ENCODE data around the gene PSIP1. TPM values are rescaled to one million over a fixed set of nuclear protein-coding genes. Genes with fewer than 3 reads are reported as not detected.
A peak's percentile ranks its signal among the peaks of the same experiment; 100 is the strongest.

The PSIP1 gene
- total and polyA plus RNA-seq, 2 experiments from 2014 or later, result 36.9 to 58.0 TPM

- 56 to 81% methylated on average over 1 of the region's 1 CpG for WGBS, 2 experiments (ENCODE audit: low coverage in 1 of 2, low lambda C conversion rate in 2 of 2, missing lambda C conversion rate in 2 of 2)
- Histone ChIP-seq H3K27ac (no peak overlapping the region), H3K4me1 (ENCODE audit: insufficient read depth) (peaks cover 8% of the 10 kb centered on the region), H3K4me3 (no peak overlapping the region), H3K79me2 (ENCODE audit: insufficient read depth) (no peaks in the 10 kb centered on the region), H3F3A (ENCODE audit: insufficient read depth) (peaks cover 16% of the 10 kb centered on the region), H2AFZ (no peak overlapping the region), H3K27me3 (replicated peaks; ENCODE audit: insufficient read depth) (no peaks in the 10 kb centered on the region), H3K9me2 (ENCODE audit: insufficient read depth) (no peaks in the 10 kb centered on the region), H4K20me1 (ENCODE audit: insufficient read depth) (no peaks in the 10 kb centered on the region), H3K9me3 (ENCODE audit: low read depth) (no peaks in the 10 kb centered on the region), H3K36me3 (ENCODE audit: low read depth) (peaks cover 4% of the 10 kb centered on the region; the same call in 1 of the 2 replicates), H3K9ac (no peak overlapping the region), H3K4me2 (ENCODE audit: unreplicated experiment) (no peak overlapping the region)
- in situ Hi-C loops (cut with MboI), result no loop called here
- no peak for TF ChIP-seq EZH2phosphoT487 (IDR thresholded peaks at IDR 0.05; ENCODE audit: insufficient read depth, low read depth)
- TF ChIP-seq EZH2 (IDR thresholded peaks at IDR 0.05; ENCODE audit: insufficient read depth, poor library complexity, severe bottlenecking), result no peak
- no peak for DNase-seq
Observed at GRCh38 chr9:15482146-15482545, 28.6 kb downstream of the PSIP1 start.

DNA sequence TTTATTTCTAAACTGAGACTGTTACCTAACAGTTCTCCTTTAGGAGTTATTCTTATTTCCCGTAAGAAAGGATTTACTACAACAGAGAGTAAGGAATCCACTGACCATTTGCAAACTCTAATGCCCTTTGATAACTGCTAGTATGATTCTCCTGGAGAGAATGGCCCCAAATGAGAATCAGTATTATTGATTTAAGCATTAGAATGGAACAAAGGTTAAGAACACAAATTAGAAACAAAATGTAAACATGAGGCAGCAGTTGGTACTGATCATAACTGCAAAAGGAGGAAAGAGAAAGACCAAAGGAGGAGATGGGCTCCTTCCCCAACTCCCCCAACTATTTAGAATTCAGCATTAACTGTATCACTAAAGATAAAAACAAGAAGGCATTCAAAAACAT, 30.7 kb downstream of the PSIP1 start:
- 73% methylated on average over 1 of the region's 1 CpG for WGBS, 2 experiments (ENCODE audit: low coverage in 1 of 2, low lambda C conversion rate in 2 of 2, missing lambda C conversion rate in 2 of 2)
- H3K36me3 ChIP-seq (ENCODE audit: low read depth), result peaks cover 13% of the 10 kb centered on the region

GRCh38 chr9:15475923-15476536, 34.7 kb downstream of the PSIP1 start:
- no peaks in the 10 kb centered on the region for H3K9me2 ChIP-seq (ENCODE audit: insufficient read depth)
- no peaks in the 10 kb centered on the region for H3K9me3 ChIP-seq (ENCODE audit: low read depth)
- in situ Hi-C loops (cut with MboI), result no loop called here
- H3K4me1 ChIP-seq (ENCODE audit: insufficient read depth), result peaks cover 10% of the 10 kb centered on the region; the same call in 1 of the 2 replicates
- H3K4me2 ChIP-seq (ENCODE audit: unreplicated experiment), result no peak overlapping the region
- TF ChIP-seq EZH2 (IDR thresholded peaks at IDR 0.05; ENCODE audit: insufficient read depth, poor library complexity, severe bottlenecking), result no peak
- TF ChIP-seq EZH2phosphoT487 (IDR thresholded peaks at IDR 0.05; ENCODE audit: insufficient read depth, low read depth), result no peak
- H3K27ac ChIP-seq, result no peak overlapping the region
- WGBS, 2 experiments (ENCODE audit: low coverage in 1 of 2, low lambda C conversion rate in 2 of 2, missing lambda C conversion rate in 2 of 2), result 87 to 88% methylated on average over 8 of the region's 8 CpGs
- peaks cover 24% of the 10 kb centered on the region for H3F3A ChIP-seq (ENCODE audit: insufficient read depth)
- 0 out of 2 replicates have a peak, but pooled peaks cover 4% of the 10 kb centered on the region for H3K79me2 ChIP-seq (ENCODE audit: insufficient read depth)
- no peak overlapping the region for H3K9ac ChIP-seq
- H2AFZ ChIP-seq, result no peak overlapping the region
- H3K27me3 ChIP-seq (replicated peaks; ENCODE audit: insufficient read depth), result no peaks in the 10 kb centered on the region
- H4K20me1 ChIP-seq (ENCODE audit: insufficient read depth), result no peaks in the 10 kb centered on the region
- H3K36me3 ChIP-seq (ENCODE audit: low read depth), result peaks cover 31% of the 10 kb centered on the region
- H3K4me3 ChIP-seq, result no peak overlapping the region
- no peak for DNase-seq

More for the DNA sequence above, 30.7 kb downstream of the PSIP1 start:
- Histone ChIP-seq H3K27ac (no peak overlapping the region), H2AFZ (no peak overlapping the region), H3K9ac (no peak overlapping the region), H3K79me2 (ENCODE audit: insufficient read depth) (no peaks in the 10 kb centered on the region), H4K20me1 (ENCODE audit: insufficient read depth) (no peaks in the 10 kb centered on the region), H3K4me2 (ENCODE audit: unreplicated experiment) (no peak overlapping the region), H3K9me3 (ENCODE audit: low read depth) (no peaks in the 10 kb centered on the region), H3K4me3 (no peak overlapping the region), H3F3A (ENCODE audit: insufficient read depth) (peaks cover 20% of the 10 kb centered on the region), H3K27me3 (replicated peaks; ENCODE audit: insufficient read depth) (no peaks in the 10 kb centered on the region), H3K9me2 (ENCODE audit: insufficient read depth) (no peaks in the 10 kb centered on the region), H3K4me1 (ENCODE audit: insufficient read depth) (no peaks in the 10 kb centered on the region)
- DNase-seq, result no peak
- in situ Hi-C loops (cut with MboI), result no loop called here
- TF ChIP-seq EZH2phosphoT487 (IDR thresholded peaks at IDR 0.05; ENCODE audit: insufficient read depth, low read depth), result no peak
- no peak for TF ChIP-seq EZH2 (IDR thresholded peaks at IDR 0.05; ENCODE audit: insufficient read depth, poor library complexity, severe bottlenecking)

DNA sequence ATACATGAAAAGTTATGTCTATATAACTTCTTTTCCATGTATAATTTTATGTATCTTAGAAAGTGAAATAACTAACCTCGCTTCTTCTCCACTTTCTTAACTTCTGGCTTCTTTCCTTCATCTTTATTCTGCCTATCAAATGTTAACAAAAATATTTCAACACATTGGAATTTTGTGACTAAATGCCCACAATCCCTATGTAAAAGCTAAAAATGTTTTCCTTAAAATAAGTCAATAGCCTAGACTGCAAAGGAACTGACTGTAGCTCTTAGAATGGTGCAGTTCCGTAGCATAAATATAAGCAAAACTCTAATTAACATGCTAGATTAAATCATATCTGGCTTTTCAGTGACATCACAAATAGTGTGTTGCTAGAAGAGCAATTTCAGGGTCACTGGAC, 40.9 kb downstream of the PSIP1 start:
- peaks cover 45% of the 10 kb centered on the region for H3K36me3 ChIP-seq (ENCODE audit: low read depth)
- 98 to 100% methylated on average over 2 of the region's 2 CpGs for whole genome bisulfite sequencing, 2 experiments (ENCODE audit: low coverage in 1 of 2, low lambda C conversion rate in 2 of 2, missing lambda C conversion rate in 2 of 2)

More for the DNA sequence above, 40.9 kb downstream of the PSIP1 start:
- Histone ChIP-seq H3K79me2 (ENCODE audit: insufficient read depth) (0 out of 2 replicates have a peak, but pooled peaks cover 4% of the 10 kb centered on the region), H4K20me1 (ENCODE audit: insufficient read depth) (no peaks in the 10 kb centered on the region), H3K27ac (no peak overlapping the region), H3K4me3 (no peak overlapping the region), H3K27me3 (replicated peaks; ENCODE audit: insufficient read depth) (no peaks in the 10 kb centered on the region), H3K4me1 (ENCODE audit: insufficient read depth) (peaks cover 10% of the 10 kb centered on the region; the same call in 1 of the 2 replicates), H3K9ac (no peak overlapping the region), H3K9me2 (ENCODE audit: insufficient read depth) (no peaks in the 10 kb centered on the region), H3K9me3 (ENCODE audit: low read depth) (no peaks in the 10 kb centered on the region), H3F3A (ENCODE audit: insufficient read depth) (peaks cover 16% of the 10 kb centered on the region), H3K4me2 (ENCODE audit: unreplicated experiment) (no peak overlapping the region), H2AFZ (no peak overlapping the region)
- DNase-seq, result peak; percentile 2
- TF ChIP-seq EZH2 (IDR thresholded peaks at IDR 0.05; ENCODE audit: insufficient read depth, poor library complexity, severe bottlenecking) (no peak), EZH2phosphoT487 (IDR thresholded peaks at IDR 0.05; ENCODE audit: insufficient read depth, low read depth) (no peak)
- in situ Hi-C loops (cut with MboI), result no loop called here
